IMR-90 (cell line): ENCODE measurements around the gene GRAP. TPM values are rescaled to one million over a fixed set of nuclear protein-coding genes. Genes with fewer than 3 reads are reported as not detected.

Experiments used
- ATAC-seq: fragments of 200-7000 bp; cut with Tn5 transposase; 2 replicates; pipeline ENCODE4 v1.9.1; 2020; ENCODE audit warnings: low read depth, mild to moderate bottlenecking, moderate library complexity
- BruUV-seq: library from RNA; stranded (reverse); fragments of 400-500 nt; replicated peaks from 2 replicates; lab custom pipeline; 2021; lab: Mats Ljungman, UMichigan
- CTCF ChIA-PET: fragments of 300-600 bp; formaldehyde crosslinking; extraction: SDS; loops from one replicate; lab custom pipeline; 2021; ENCODE audit warnings: antibody characterized with exemption; lab: Yijun Ruan, JAX
- POLR2A ChIA-PET: fragments of 300-600 bp; sonication (Branson Sonifier 250); formaldehyde crosslinking; loops from one replicate; lab custom pipeline; 2022; ENCODE audit warnings: antibody characterized with exemption; ENCODE audit not compliant: unreplicated experiment; lab: Charles Lee
- DNase-seq: peaks from one replicate; pipeline ENCODE4 v3.0.0; 2013
- H2AFZ ChIP-seq: replicated peaks from 2 replicates; pipeline ENCODE3; 2013; ENCODE audit warnings: low read length, mild to moderate bottlenecking; ENCODE audit not compliant: poor library complexity
- H2AK5ac ChIP-seq: 2 replicates; pipeline ENCODE4 v1.6.1; 2013; ENCODE audit warnings: low read depth, low read length, inconsistent platforms
- H2AK9ac ChIP-seq: replicated peaks from 2 replicates; pipeline ENCODE3; 2013; ENCODE audit warnings: mild to moderate bottlenecking, low read depth, low read length, moderate library complexity; ENCODE audit not compliant: poor library complexity
- H2BK120ac ChIP-seq: 2 replicates; pipeline ENCODE4 v1.6.1; 2013; ENCODE audit warnings: low read depth, low read length, inconsistent platforms
- H2BK15ac ChIP-seq: 3 replicates; pipeline ENCODE4 v1.6.1; 2013; ENCODE audit warnings: low read depth, low read length, inconsistent platforms
- H2BK20ac ChIP-seq: 2 replicates; pipeline ENCODE4 v1.6.1; 2013; ENCODE audit warnings: low read depth, mild to moderate bottlenecking, inconsistent platforms, low read length, moderate library complexity
- H2BK5ac ChIP-seq: 2 replicates; pipeline ENCODE4 v1.6.1; 2013; ENCODE audit warnings: mild to moderate bottlenecking, low read depth, low read length, inconsistent platforms; ENCODE audit not compliant: poor library complexity, severe bottlenecking
- H3K14ac ChIP-seq: replicated peaks from 2 replicates; pipeline ENCODE4 v1.6.1; 2013; ENCODE audit warnings: low read depth, low read length, inconsistent platforms
- H3K18ac ChIP-seq: 2 replicates; pipeline ENCODE4 v1.6.1; 2013; ENCODE audit warnings: low read depth, low read length, control low read depth
- H3K23ac ChIP-seq: 2 replicates; pipeline ENCODE4 v1.6.1; 2013; ENCODE audit warnings: low read depth, low read length, inconsistent platforms
- H3K27ac ChIP-seq: 2 replicates; pipeline ENCODE4 v1.5.1; 2013; ENCODE audit warnings: mild to moderate bottlenecking, control low read depth, low read length; ENCODE audit not compliant: insufficient read depth
- H3K27me3 ChIP-seq: 2 replicates; pipeline ENCODE4 v1.6.1; 2013; ENCODE audit warnings: low read length; ENCODE audit not compliant: control insufficient read depth, insufficient read depth
- H3K36me3 ChIP-seq: 2 replicates; pipeline ENCODE4 v1.6.1; 2013; ENCODE audit warnings: low read length, mixed read lengths; ENCODE audit not compliant: control insufficient read depth, insufficient read depth
- H3K4ac ChIP-seq: 2 replicates; pipeline ENCODE4 v1.6.1; 2013; ENCODE audit warnings: low read depth, low read length, inconsistent platforms
- H3K4me1 ChIP-seq: 2 replicates; pipeline ENCODE4 v1.6.1; 2013; ENCODE audit warnings: low read length, mixed read lengths; ENCODE audit not compliant: control insufficient read depth, insufficient read depth
- H3K4me2 ChIP-seq: 2 replicates; pipeline ENCODE4 v1.6.1; 2013; ENCODE audit warnings: low read depth, mild to moderate bottlenecking, control low read depth, low read length, moderate library complexity
- H3K4me3 ChIP-seq: 2 replicates; pipeline ENCODE4 v1.5.1; 2013; ENCODE audit warnings: low read depth, mild to moderate bottlenecking, control low read depth, low read length, moderate library complexity; ENCODE audit not compliant: insufficient read depth
- H3K56ac ChIP-seq: 2 replicates; pipeline ENCODE4 v1.6.1; 2013; ENCODE audit warnings: low read length, inconsistent platforms; ENCODE audit not compliant: insufficient read depth; ENCODE audit errors: extremely low read depth
- H3K79me1 ChIP-seq, 2 experiments: 2 replicates each; pipeline ENCODE4 v1.6.1; 2013; ENCODE audit warnings: low read length in 2 of 2, inconsistent platforms in 1 of 2, low read depth in 1 of 2
- H3K9ac ChIP-seq: 2 replicates; pipeline ENCODE4 v1.6.1; 2013; ENCODE audit warnings: low read depth, low read length, control low read depth
- H3K9me1 ChIP-seq: 2 replicates; pipeline ENCODE4 v1.6.1; 2013; ENCODE audit warnings: low read length, inconsistent platforms; ENCODE audit not compliant: insufficient read depth
- H3K9me3 ChIP-seq: 2 replicates; pipeline ENCODE4 v1.6.1; 2013; ENCODE audit warnings: low read length; ENCODE audit not compliant: control insufficient read depth, insufficient read depth
- H4K20me1 ChIP-seq: 2 replicates; pipeline ENCODE4 v1.6.1; 2013; ENCODE audit warnings: low read length, inconsistent platforms; ENCODE audit not compliant: insufficient read depth
- H4K5ac ChIP-seq: 2 replicates; pipeline ENCODE4 v1.6.1; 2013; ENCODE audit warnings: mild to moderate bottlenecking, low read depth, low read length, control low read depth
- H4K8ac ChIP-seq, 2 experiments: 2 replicates each; pipeline ENCODE4 v1.6.1; 2013; ENCODE audit warnings: low read depth in 2 of 2, low read length in 2 of 2, control low read depth in 1 of 2, inconsistent platforms in 1 of 2
- H4K91ac ChIP-seq: 2 replicates; pipeline ENCODE4 v1.6.1; 2013; ENCODE audit warnings: low read depth, low read length, inconsistent platforms; ENCODE audit not compliant: insufficient read depth
- CHD1 ChIP-seq: IDR thresholded peaks from 2 replicates; pipeline ENCODE4 v1.6.1; 2012; ENCODE audit warnings: low read depth, low read length, improper control_type of control experiment
- MXI1 ChIP-seq: IDR thresholded peaks from 2 replicates; pipeline ENCODE4 v1.6.1; 2012; ENCODE audit warnings: low read depth, mild to moderate bottlenecking, low read length, moderate library complexity, borderline replicate concordance
- RAD21 ChIP-seq: IDR thresholded peaks from 2 replicates; pipeline ENCODE4 v1.6.1; 2012; ENCODE audit warnings: low read length, improper control_type of control experiment
- RCOR1 ChIP-seq: IDR thresholded peaks from 2 replicates; pipeline ENCODE4 v1.6.1; 2012; ENCODE audit warnings: mild to moderate bottlenecking, low read length, improper control_type of control experiment; ENCODE audit not compliant: insufficient replicate concordance
- WGBS, 2 experiments: methylation state at CpG; one replicate each; pipeline versions ENCODE4 v1.1.5 to v1.1.7; 2013; ENCODE audit warnings: missing lambda C conversion rate in 2 of 2; ENCODE audit not compliant: insufficient read length in 1 of 2; ENCODE audit errors: extremely low coverage in 2 of 2; 5-methylcytosine and 5-hydroxymethylcytosine counted together
- dilution Hi-C: fragments of 300-500 bp; cut with HindIII; formaldehyde crosslinking; loops from one replicate; pipeline ENCODE4 v1.14.3; 2018; ENCODE audit warnings: low sequenced_read_pairs; ENCODE audit not compliant: unreplicated experiment
- in situ Hi-C: fragments of 300-500 bp; cut with MboI; formaldehyde crosslinking; loops from 3 replicates; pipeline ENCODE4 v1.14.3; 2019; ENCODE audit warnings: low sequenced_read_pairs, inconsistent platforms, mixed read lengths
- intact Hi-C: fragments of 100-400 bp; cut with micrococcal nuclease; formaldehyde crosslinking; loops from 2 replicates; pipeline ENCODE4 v1.10.0; 2022
- polyA plus RNA-seq, 3 experiments: library from polyadenylated mRNA; depleted of rRNA; stranded (reverse); fragments of >200 nt; gene quantifications; 2 replicates each; pipeline ENCODE4 v1.2.3, GENCODE V29; 2012; ENCODE audit warnings: low replicate concordance in 1 of 3
- total RNA-seq: library from RNA; depleted of rRNA; stranded (reverse); fragments of >200 nt; gene quantifications from 2 replicates; pipeline ENCODE4 v1.2.3, GENCODE V29; 2012

Gene GRAP
- total and polyA plus RNA-seq, 2 of the 4 experiments (the other 2 are of a cell fraction): under 0.01 to 0.14 TPM

DNA sequence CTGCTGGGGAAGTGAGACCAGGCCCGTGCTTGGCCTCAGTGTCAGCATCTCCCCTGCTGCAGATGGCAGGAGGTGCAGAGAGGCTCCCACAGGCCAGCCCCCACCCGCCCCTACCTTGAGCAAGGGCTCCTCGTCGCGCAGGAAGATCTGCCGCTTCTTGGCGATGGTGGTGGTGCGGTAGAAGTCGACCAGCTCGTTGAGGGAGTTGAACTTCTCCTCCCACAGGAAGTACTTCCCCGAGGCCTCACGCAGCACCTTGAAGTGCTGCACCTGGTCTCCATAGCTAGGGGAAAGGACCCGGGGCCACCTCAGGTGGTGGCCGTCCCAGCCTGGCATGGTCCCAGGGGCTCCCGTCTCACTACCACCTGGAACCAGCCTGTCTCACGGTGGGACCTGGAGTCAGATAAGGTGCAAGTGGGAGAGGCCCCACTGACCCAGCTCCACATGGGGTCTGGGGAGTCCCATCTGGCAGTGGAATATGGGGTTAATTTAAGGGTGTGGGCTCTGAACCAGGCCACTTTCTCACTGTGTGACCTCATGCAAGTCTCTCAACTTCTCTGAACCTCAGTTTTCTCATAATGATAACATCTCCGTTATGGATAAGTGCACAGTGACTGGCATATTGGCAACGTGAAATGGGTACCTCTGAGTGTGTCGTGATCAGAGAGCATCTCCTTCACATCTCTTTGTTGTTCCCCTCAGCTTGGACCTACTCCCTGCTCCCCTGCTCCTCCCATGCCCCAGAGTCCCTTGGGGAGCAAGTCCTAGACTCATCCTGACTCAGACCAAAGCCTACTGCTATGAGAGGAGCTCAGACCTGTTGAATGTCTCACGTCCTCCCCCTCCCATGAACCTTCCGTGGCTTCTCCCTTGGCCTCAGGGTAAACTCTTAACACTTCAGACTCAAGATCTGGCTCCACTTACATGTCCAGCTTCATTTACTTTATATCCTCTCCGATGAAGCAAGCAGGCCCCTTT is 22.4 kb downstream of the GRAP start:
- Histone ChIP-seq H3K4me1 (no peaks in the 10 kb centered on the region), H3K27me3 (no peaks in the 10 kb centered on the region), H3K18ac (no peak overlapping the region), H3K4ac (no peak overlapping the region), H2BK20ac (no peak overlapping the region), H2BK120ac (no peak overlapping the region), H2AK9ac (peak overlapping the region; percentile 78), H3K4me2 (no peak overlapping the region), H3K23ac (no peak overlapping the region), H3K4me3 (no peak overlapping the region), H3K14ac (no peak overlapping the region), H3K36me3 (no peaks in the 10 kb centered on the region), H2AK5ac (peak overlapping the region; percentile 1; the same call in 1 of the 2 replicates), H3K79me1 (no peaks in the 10 kb centered on the region), H2AFZ (peak overlapping the region; percentile 41), H3K56ac (no peak overlapping the region), H4K20me1 (no peaks in the 10 kb centered on the region), H3K27ac (no peak overlapping the region), H4K8ac (no peak overlapping the region), H2BK15ac (no peak overlapping the region), H4K5ac (no peak overlapping the region), H2BK5ac (no peak overlapping the region), H3K9ac (no peak overlapping the region), H3K9me3 (no peaks in the 10 kb centered on the region), H3K9me1 (peaks cover 5% of the 10 kb centered on the region; the same call in 1 of the 2 replicates), H4K91ac (no peak overlapping the region)
- peak; percentile 26 for DNase-seq
- BruUV-seq: no TSS peak
- ATAC-seq: no peak
- POLR2A ChIA-PET: no interaction called here
- 79% methylated on average over 7 of the region's 22 CpGs; no CpG with 5 or more reads in 1 of the 2 experiments for WGBS, 2 experiments
- no peak for TF ChIP-seq MXI1
- TF ChIP-seq CHD1: no peak
- TF ChIP-seq RAD21: no peak
- TF ChIP-seq RCOR1: no peak
- dilution Hi-C loops (no loop called here), intact Hi-C loops (no loop called here), in situ Hi-C loops (no loop called here)
- CTCF ChIA-PET: no interaction called here
